DND-41 (cell line): ENCODE data around the gene ANKMY1.

Experiments
- EZH2 ChIP-seq: IDR thresholded peaks from 3 replicates; pipeline ENCODE4 v1.6.1; 2012; ENCODE audit warnings: borderline replicate concordance, low read depth, mild to moderate bottlenecking, moderate library complexity, low read length, inconsistent platforms; ENCODE audit not compliant: severe bottlenecking
- TF ChIP-seq, protein P1 (sequence below): IDR thresholded peaks from 2 replicates; pipeline ENCODE4 v1.5.1; 2012; ENCODE audit warnings: borderline replicate concordance, low read length, moderate library complexity, mild to moderate bottlenecking; ENCODE audit not compliant: poor library complexity, severe bottlenecking; ENCODE audit errors: extremely low read depth

DNA sequence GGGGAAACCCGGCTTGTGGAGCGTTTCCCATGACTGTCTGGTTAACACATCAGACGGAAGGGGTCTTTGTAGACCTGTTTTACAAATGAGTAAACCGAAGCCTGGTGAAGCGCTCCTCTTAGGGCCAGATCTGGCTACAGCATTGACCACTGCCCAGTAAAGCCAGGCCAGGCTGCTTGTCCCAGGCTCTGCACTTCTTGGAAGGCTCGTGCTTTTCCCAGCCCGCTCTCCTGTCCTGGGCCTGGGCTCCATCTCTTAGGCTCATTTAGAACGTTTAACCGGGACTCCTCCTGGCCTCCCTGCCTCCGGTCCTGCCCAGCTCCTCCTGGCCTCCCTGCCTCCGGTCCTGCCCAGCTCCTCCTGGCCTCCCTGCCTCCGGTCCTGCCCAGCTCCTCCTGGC lies 117.5 kb downstream of the ANKMY1 start:
- TF ChIP-seq, protein P1, sequence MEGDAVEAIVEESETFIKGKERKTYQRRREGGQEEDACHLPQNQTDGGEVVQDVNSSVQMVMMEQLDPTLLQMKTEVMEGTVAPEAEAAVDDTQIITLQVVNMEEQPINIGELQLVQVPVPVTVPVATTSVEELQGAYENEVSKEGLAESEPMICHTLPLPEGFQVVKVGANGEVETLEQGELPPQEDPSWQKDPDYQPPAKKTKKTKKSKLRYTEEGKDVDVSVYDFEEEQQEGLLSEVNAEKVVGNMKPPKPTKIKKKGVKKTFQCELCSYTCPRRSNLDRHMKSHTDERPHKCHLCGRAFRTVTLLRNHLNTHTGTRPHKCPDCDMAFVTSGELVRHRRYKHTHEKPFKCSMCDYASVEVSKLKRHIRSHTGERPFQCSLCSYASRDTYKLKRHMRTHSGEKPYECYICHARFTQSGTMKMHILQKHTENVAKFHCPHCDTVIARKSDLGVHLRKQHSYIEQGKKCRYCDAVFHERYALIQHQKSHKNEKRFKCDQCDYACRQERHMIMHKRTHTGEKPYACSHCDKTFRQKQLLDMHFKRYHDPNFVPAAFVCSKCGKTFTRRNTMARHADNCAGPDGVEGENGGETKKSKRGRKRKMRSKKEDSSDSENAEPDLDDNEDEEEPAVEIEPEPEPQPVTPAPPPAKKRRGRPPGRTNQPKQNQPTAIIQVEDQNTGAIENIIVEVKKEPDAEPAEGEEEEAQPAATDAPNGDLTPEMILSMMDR: no peak
- TF ChIP-seq EZH2: no peak
